ENCODE results near the gene CLDN24.
"Not testable (repeated sequence)": the region's sequence is repeated elsewhere in the genome, so short reads cannot be mapped to it uniquely, and the experiment has no call there.

DNA sequence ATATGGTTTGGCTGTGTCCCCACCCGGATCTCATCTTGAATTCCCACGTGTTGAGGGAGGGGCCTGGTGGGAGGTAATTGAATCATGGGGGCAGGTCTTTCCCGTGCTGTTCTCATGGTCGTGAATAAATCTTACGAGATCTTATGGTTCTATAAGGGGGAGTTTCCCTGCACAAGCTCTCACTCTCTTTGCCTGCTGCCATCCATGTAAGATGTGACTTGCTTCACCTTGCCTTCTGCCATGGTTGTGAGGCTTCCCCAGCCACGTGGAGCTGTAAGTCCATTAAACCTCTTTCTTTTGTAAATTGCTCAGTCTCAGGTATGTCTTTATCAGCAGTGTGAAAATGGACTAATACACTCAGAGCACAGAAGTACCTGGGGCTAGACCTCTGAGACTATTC is 4.2 kb upstream of the CLDN24 start:
- not testable (repeated sequence) for TF ChIP-seq CTCF (IDR thresholded peaks at IDR 0.05 in 4 of 5, conservative IDR thresholded peaks at IDR 0.05 in 1 of 5); POLR2A (IDR thresholded peaks at IDR 0.05)

Measured in gastrocnemius medialis (tissue), 4 donors.